GM21526 (cell line): ENCODE results near the gene FBXO34.
"Not testable (repeated sequence)": the region's sequence is repeated elsewhere in the genome, so short reads cannot be mapped to it uniquely, and the experiment has no call there.

ENCODE experiments used
- ATAC-seq: cut with Tn5 transposase; IDR thresholded peaks from one replicate; pipeline ENCODE4 v1.9.1; 2021; ENCODE audit warnings: moderate library complexity; ENCODE audit not compliant: unreplicated experiment, low FRiP score

The FBXO34 gene

GRCh38 chr14:55306938-55307589, 35.8 kb downstream of the FBXO34 start:
- ATAC-seq: no peak

- ATAC-seq: no peak
These were observed 37.9 kb downstream of the FBXO34 start for GRCh38 chr14:55309154-55309553.

- no peak for ATAC-seq
These were observed 38.6 kb downstream of the FBXO34 start for GRCh38 chr14:55309761-55310365.

GRCh38 chr14:55312379-55313030, 41.3 kb downstream of the FBXO34 start:
- not testable (repeated sequence) for ATAC-seq

- ATAC-seq: no peak
These were observed 42.3 kb downstream of the FBXO34 start for GRCh38 chr14:55313480-55313879.

- ATAC-seq: no peak
These were observed 43.2 kb downstream of the FBXO34 start for GRCh38 chr14:55314449-55314848.

GRCh38 chr14:55316564-55316963, 45.3 kb downstream of the FBXO34 start:
- ATAC-seq: no peak

GRCh38 chr14:55317542-55318306, 46.5 kb downstream of the FBXO34 start:
- no peak for ATAC-seq

GRCh38 chr14:55318694-55319093, 47.5 kb downstream of the FBXO34 start:
- ATAC-seq: no peak

- no peak for ATAC-seq
These were observed 52.7 kb downstream of the FBXO34 start for GRCh38 chr14:55323910-55324309.

GRCh38 chr14:55324812-55325211, 53.6 kb downstream of the FBXO34 start:
- ATAC-seq: no peak

- peak; percentile 81 for ATAC-seq
These were observed 56.0 kb downstream of the FBXO34 start for GRCh38 chr14:55327179-55327578.

GRCh38 chr14:55328317-55328716, 57.1 kb downstream of the FBXO34 start:
- ATAC-seq: no peak

GRCh38 chr14:55329999-55330710, 58.9 kb downstream of the FBXO34 start:
- ATAC-seq: no peak

GRCh38 chr14:55332654-55333570, 61.7 kb downstream of the FBXO34 start:
- ATAC-seq: no peak

GRCh38 chr14:55333711-55334485, 62.7 kb downstream of the FBXO34 start:
- no peak for ATAC-seq

- no peak for ATAC-seq
These were observed 64.9 kb downstream of the FBXO34 start for GRCh38 chr14:55336162-55336561.

- no peak for ATAC-seq
These were observed 65.5 kb downstream of the FBXO34 start for GRCh38 chr14:55336691-55337090.

- ATAC-seq: peak; percentile 82
These were observed 68.5 kb downstream of the FBXO34 start for GRCh38 chr14:55339770-55340169.
